MG63 (cell line): ENCODE data around the gene PAX4. TPM values are rescaled to one million over a fixed set of nuclear protein-coding genes. Genes with fewer than 3 reads are reported as not detected.

Experiments
- DNase-seq: peaks from one replicate; pipeline ENCODE4 v3.0.0-alpha.2; 2020
- H3K27me3 ChIP-seq: fragments of 250-450 bp; sonication (Bioruptor Pico); 2 replicates; pipeline ENCODE4 v1.5.1; 2020; ENCODE audit warnings: mild to moderate bottlenecking, moderate library complexity
- H3K36me3 ChIP-seq: fragments of 250-450 bp; sonication (Bioruptor Pico); 2 replicates; pipeline ENCODE4 v1.5.1; 2020; ENCODE audit warnings: mild to moderate bottlenecking, moderate library complexity
- H3K4me3 ChIP-seq: fragments of 250-450 bp; sonication (Bioruptor Pico); 2 replicates; pipeline ENCODE4 v1.5.1; 2020; ENCODE audit warnings: mild to moderate bottlenecking, moderate library complexity
- H3K9me3 ChIP-seq: fragments of 250-450 bp; sonication (Bioruptor Pico); 2 replicates; pipeline ENCODE4 v1.5.1; 2020; ENCODE audit warnings: mild to moderate bottlenecking, moderate library complexity
- total RNA-seq: library from RNA; depleted of rRNA; stranded (reverse); fragments of >200 nt; shearing (Covaris generic); gene quantifications from 2 replicates; pipeline ENCODE4 v1.2.3, GENCODE V29; 2014; ENCODE audit warnings: low replicate concordance

PAX4 gene
- total RNA-seq, 1 experiment from 2014 or later = not detected

DNA sequence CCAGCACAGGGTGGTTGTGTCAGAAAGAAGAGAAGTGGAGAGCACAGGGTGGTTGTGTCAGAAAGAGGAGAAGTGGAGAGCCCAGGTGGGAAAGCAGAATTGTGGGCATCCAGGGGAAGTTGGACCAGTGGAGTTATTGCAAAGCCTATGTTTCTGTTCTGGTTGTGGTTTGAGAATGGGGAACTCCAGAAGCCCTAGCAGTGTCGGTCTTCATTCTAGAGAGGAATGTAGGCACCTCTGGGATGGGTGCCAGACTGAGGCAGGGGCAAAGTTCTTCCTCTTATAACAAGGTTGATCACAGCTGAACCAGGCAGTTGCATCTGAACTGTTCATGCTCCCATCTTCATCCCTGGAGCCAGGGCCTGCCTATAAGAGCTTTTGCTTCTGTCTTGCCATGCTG lies 23.5 kb downstream of the PAX4 start:
- Histone ChIP-seq H3K27me3 (no peaks in the 10 kb centered on the region), H3K36me3 (no peaks in the 10 kb centered on the region; the same call in 1 of the 2 replicates), H3K4me3 (no peak overlapping the region), H3K9me3 (no peaks in the 10 kb centered on the region)
- no peak for DNase-seq

DNA sequence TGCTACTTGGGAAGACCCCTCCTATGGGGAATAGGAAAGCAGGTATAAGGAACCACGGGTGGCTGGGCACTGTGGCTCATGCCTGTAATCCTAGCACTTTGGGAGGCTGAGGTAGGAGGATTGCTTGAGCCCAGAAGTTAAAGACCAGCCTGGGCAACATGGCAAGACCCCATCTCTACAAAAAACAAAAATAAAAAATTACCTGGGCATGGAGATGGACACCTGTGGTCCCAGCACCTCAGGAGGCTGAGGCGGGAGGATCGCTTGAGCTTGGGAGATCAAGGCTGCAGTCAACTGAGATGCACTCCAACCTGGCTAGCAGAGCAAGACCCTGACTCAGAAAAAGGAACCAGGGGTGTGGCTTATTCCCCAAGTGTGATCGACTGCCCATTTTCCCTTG lies 25.4 kb downstream of the PAX4 start:
- DNase-seq = no peak
- H3K9me3 ChIP-seq = no peaks in the 10 kb centered on the region

DNA sequence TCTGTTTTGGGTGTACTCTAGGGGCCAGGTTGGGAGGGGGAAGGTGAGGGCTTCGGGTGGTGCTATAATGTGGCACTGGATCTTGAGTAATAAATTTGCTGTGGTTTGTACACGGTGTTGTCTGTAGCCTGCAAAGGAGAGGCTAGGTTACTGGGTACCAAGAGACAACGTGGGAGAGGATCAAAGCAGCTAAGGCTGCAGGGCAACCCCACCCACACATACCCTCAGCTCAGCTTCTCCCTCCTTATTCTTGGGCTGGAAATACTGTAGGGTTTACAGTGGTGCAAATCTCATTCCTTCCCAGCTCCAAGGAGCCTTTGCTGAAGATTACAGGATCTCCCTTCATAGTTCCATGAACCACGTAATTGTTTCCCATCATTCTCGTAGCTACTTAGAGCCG lies 26.4 kb downstream of the PAX4 start:
- Histone ChIP-seq H3K9me3 (no peaks in the 10 kb centered on the region), H3K4me3 (no peak overlapping the region), H3K36me3 (no peaks in the 10 kb centered on the region; the same call in 1 of the 2 replicates), H3K27me3 (no peaks in the 10 kb centered on the region)
- no peak for DNase-seq

More for the DNA sequence above, 25.4 kb downstream of the PAX4 start:
- H3K36me3 ChIP-seq = no peaks in the 10 kb centered on the region; the same call in 1 of the 2 replicates
- H3K4me3 ChIP-seq = no peak overlapping the region
- no peaks in the 10 kb centered on the region for H3K27me3 ChIP-seq

DNA sequence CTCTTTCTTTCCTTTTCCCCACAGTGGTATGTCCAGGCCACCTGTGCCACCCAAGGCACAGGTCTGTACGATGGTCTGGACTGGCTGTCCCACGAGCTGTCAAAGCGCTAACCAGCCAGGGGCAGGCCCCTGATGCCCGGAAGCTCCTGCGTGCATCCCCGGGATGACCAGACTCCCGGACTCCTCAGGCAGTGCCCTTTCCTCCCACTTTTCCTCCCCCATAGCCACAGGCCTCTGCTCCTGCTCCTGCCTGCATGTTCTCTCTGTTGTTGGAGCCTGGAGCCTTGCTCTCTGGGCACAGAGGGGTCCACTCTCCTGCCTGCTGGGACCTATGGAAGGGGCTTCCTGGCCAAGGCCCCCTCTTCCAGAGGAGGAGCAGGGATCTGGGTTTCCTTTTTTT lies 26.8 kb downstream of the PAX4 start:
- DNase-seq = no peak
- H3K36me3 ChIP-seq = no peaks in the 10 kb centered on the region; the same call in 1 of the 2 replicates
- no peak overlapping the region for H3K4me3 ChIP-seq
- H3K9me3 ChIP-seq = no peaks in the 10 kb centered on the region
- no peaks in the 10 kb centered on the region for H3K27me3 ChIP-seq

DNA sequence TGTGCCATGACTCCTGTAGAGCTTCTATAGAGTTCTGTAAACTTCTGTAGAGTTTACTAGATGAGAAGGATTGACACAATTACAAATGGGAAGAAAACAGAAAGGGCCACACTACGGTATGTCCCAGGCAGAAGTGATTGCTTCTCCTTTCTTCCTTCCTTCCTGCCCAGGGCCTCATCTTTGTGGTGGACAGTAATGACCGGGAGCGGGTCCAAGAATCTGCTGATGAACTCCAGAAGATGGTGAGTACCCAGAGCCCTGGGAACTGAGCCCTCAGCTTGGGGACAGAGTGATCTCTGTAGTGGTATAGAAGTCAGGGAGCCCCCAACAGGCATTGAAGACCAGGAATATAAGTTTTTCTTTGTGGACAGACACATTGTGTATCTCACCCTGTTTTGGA lies 28.0 kb downstream of the PAX4 start:
- DNase-seq = no peak
- Histone ChIP-seq H3K27me3 (no peaks in the 10 kb centered on the region), H3K4me3 (no peak overlapping the region), H3K9me3 (no peaks in the 10 kb centered on the region), H3K36me3 (no peaks in the 10 kb centered on the region; the same call in 1 of the 2 replicates)

DNA sequence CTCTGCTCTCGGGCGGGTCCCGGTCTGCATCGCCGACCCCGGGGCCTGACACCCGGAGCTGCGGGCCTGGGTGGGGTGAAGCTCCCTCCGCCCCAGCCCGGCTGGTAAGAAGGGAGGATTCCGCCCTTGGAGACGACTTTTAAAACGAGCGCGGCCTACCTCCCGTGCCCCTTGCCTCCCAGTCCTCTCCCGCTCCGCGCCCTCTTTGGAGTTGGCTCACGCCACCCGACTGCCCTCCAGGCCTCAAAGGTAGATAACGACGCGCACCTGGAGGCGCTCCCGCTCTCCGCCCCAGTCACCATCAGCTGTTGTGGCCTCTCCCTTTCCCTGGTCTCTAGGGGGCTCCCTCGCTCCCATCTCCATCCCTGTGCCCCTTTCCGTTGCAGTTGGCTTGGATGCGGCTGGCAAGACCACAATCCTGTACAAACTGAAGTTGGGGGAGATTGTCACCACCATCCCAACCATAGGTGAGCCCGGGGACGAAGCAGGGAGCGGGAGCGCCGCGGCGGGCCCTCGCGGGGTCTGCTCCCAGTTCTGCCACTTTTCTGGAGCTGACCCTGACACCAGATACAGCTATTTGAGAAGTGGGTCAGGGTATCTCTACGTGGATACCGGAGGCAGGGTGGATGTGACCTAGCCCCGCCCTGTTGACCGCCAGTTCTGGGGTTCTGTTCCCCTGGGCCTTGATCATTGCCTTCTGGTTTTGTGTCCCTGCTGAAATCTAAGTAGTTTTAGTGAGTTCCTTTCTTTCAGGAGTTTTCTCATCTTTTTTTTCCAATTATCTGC lies 29.1 kb downstream of the PAX4 start:
- peak; percentile 39 for DNase-seq
- H3K36me3 ChIP-seq = no peaks in the 10 kb centered on the region; the same call in 1 of the 2 replicates
- H3K9me3 ChIP-seq = no peaks in the 10 kb centered on the region
- H3K4me3 ChIP-seq = peak overlapping the region; percentile 71
- no peaks in the 10 kb centered on the region for H3K27me3 ChIP-seq

DNA sequence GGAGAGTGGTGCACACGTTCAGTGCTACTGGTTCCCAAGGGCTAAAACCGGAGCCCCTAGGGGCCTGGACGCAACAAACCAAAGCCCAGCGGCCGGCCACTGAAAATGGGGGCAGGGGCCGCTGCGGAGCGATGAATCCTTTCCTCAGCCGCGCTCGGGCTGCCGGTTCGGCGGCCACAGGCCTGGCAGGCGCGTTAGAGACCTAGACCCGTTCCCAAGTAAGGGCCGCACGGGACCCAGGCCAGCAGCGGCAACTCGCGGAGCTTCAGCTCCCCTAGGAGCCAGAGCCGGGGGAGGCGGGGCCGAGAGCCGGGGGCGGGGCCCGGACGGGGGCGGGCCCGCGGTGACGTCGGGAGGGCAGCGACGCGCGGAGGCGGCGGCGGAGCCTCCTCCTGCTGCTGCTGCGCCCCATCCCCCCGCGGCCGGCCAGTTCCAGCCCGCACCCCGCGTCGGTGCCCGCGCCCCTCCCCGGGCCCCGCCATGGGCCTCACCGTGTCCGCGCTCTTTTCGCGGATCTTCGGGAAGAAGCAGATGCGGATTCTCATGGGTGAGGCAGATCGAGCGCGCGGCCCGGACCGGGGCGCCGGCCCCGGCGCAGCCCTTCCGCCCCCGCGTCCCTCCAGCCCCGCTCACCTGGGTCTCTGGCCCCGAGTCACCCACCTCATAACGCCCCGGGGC lies 29.8 kb downstream of the PAX4 start, which contains the start of gene ARF5:
Gene ARF5, plus strand, starts transcription at position 393 of the 678 bp plus-strand sequence. Its CDS starts 88 bp downstream, at position 481.
- DNase-seq = peak; percentile 81
- H3K4me3 ChIP-seq = peak within 1 kb of the TSS; percentile 71
- no peaks in the 10 kb centered on the region for H3K9me3 ChIP-seq
- H3K36me3 ChIP-seq = peaks cover 2% of the 10 kb centered on the region
- no peaks in the 10 kb centered on the region for H3K27me3 ChIP-seq

DNA sequence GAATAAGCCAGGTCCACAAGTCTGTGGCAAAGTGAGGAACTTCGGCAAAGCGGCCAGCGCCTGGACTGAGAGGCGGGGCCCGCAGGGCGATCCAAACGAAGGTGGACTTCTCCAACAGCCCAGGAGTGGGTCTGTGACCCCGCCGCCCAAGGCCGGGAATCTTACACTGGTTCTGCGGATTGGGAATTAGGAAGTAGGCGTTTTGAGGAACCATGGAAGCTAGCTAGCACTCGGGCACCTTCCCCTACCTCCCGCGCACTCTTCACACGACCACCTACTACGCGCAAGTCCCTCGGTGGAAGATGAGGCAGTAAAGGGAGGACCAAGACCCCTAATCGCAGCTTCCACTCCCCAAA lies 30.3 kb downstream of the PAX4 start:
- Histone ChIP-seq H3K9me3 (no peaks in the 10 kb centered on the region), H3K36me3 (peaks cover 2% of the 10 kb centered on the region), H3K27me3 (no peaks in the 10 kb centered on the region), H3K4me3 (peak overlapping the region; percentile 71)
- no peak for DNase-seq

DNA sequence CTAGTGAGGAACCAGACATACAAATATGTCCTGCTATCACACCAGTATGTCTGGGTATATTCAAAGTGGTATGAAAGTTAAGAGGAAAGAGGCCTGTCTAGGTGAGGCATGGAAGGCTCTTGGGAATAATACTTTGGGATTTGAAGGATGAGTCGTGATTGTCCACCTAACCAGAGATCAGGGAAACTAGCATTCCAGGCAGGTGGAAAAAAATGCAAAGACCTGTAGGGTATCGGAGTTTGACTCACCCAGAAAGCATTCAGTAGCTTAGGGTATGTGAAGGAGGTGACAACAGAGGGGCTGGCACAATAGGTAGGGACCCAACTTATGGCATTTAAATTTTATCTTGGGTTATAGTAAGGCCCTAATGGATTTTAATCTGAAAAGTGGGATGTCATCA lies 31.6 kb downstream of the PAX4 start:
- H3K9me3 ChIP-seq = no peaks in the 10 kb centered on the region
- H3K36me3 ChIP-seq = peaks cover 2% of the 10 kb centered on the region
- DNase-seq = no peak
- H3K4me3 ChIP-seq = no peak overlapping the region
- H3K27me3 ChIP-seq = no peaks in the 10 kb centered on the region

DNA sequence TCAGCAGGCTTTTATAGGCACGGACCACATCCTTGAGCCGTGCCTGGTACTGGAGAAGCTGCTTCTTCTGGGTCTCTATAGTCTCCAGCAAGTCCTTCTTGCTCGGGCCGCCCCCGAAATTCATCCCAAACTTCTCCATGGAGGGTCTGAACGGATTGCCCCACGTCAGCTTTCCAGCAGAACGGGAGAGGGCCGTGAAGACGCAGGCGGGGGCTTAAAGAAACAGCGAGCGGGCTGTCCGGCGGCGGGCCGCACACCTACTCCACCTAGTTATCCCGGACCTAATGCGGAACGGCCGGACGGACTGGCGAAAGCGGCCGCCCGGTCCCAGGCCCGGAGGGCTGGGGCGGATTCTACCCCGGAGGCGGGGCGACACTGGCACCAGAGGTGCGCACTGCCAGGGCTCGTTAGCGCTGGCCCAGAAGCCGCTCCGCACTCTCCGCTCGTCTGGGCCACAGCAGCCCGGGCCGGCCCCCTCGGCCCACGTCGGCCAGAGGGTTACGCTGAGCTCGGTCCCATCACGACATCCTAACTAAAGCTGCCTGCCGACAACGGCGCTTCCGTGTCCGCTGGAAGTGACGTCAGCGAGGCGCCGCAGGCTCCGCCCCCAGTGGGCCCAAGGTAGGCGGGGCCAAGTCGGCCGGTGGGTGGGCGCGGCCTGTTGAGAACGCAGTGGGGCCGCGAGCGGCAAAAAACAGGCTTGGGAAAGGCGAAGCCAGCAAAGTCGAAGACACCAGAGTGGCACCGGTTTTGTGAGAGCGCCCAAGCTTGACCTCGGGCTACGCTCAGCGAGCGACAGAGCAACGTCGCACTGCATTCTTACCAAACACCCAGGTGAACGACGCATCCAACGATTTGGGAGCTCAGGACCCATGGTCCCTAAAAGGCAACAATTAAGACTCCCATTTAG lies 32.6 kb downstream of the PAX4 start, which contains the start of gene GCC1:
Gene GCC1, minus strand, starts transcription at position 553 of the 910 bp plus-strand sequence. Its CDS starts 414 bp downstream, at position 139.
- H3K27me3 ChIP-seq = no peaks in the 10 kb centered on the region
- H3K9me3 ChIP-seq = no peaks in the 10 kb centered on the region
- peak within 1 kb of the TSS; percentile 83 for H3K4me3 ChIP-seq
- H3K36me3 ChIP-seq = peaks cover 2% of the 10 kb centered on the region
- DNase-seq = peak; percentile 74

DNA sequence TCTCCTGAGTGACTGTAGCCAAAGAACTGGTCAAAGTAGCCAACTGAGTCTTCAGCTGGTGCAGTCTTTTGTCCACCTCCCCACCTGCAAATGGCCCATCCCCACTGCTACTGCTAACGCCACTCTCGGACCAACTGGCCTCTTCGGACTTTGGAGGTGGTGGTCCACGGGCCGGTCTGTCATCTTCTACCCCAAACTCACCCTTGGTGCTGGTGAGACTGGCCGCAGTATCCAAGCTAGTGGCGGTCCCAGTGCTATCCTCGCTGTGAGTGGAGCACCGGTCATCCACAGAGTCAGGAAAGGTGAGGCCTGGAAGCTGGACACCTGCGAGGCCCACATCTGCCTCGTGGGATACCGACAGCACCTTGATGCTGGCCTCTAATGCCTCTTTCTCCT lies 33.3 kb downstream of the PAX4 start:
- no peaks in the 10 kb centered on the region for H3K9me3 ChIP-seq
- peak overlapping the region; percentile 83 for H3K4me3 ChIP-seq
- H3K36me3 ChIP-seq = peaks cover 2% of the 10 kb centered on the region; the same call in 1 of the 2 replicates
- H3K27me3 ChIP-seq = no peaks in the 10 kb centered on the region
- DNase-seq = no peak

DNA sequence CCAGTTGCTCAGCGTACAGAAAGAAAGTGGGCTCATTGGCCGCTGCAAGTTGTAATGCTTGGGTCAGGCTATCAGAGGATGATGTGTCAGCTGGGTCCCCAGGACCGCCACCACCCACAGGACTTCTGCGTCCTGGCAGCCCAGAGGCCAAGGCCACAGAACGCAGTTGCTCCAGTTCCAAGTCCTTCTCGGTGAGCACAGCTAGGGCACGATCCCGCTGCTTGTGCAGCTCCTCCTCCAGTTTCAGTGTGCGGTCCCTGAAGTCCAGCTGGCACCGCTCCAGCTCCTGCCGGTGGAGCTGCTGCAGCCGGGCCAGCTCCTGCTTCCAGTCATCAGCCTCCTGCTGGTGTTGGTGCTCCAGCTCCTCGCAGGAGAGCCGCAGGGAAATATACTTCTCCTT lies 35.6 kb downstream of the PAX4 start:
- DNase-seq = no peak
- Histone ChIP-seq H3K4me3 (no peak overlapping the region), H3K36me3 (peaks cover 2% of the 10 kb centered on the region; the same call in 1 of the 2 replicates), H3K9me3 (no peaks in the 10 kb centered on the region), H3K27me3 (no peaks in the 10 kb centered on the region)

DNA sequence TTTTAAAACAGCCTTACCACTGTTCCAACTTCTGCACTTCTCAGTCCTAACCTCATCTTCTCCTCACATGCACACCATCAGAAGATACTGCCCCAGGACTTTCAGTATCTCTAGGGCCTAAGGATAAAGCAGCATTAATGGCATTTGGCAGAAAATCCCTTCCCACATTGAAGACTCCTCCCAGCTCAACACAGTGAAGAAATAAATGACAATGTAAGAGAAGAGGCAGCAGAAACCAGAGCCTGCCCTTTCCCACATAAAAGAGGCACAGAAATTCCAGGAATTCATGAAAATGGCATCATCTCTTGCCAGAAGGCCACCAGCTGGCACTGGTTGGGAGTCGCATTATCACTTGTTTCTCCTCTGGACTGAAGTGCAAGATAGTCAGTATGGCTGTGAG lies 36.2 kb downstream of the PAX4 start:
- Histone ChIP-seq H3K9me3 (no peaks in the 10 kb centered on the region), H3K36me3 (peaks cover 2% of the 10 kb centered on the region; the same call in 1 of the 2 replicates), H3K4me3 (no peak overlapping the region), H3K27me3 (no peaks in the 10 kb centered on the region)
- DNase-seq = no peak

DNA sequence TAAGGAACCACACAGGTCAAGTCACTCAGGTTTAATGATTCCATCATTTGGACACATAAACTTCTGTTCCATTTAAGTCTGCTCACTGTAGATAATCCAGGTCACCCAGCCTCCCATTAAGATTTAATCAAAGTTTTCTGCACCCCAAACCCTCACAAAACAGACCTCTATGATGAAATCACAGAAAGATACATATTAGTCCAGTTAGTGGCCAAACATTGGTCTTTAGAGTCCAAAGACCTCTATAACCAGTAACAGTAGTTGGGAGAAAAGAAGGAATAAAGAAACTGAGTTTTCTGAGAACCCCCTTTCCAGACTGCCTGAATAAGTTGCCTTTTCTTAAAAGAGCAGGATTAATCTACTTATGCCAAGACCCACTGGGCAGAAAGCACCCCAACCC lies 37.3 kb downstream of the PAX4 start:
- Histone ChIP-seq H3K27me3 (no peaks in the 10 kb centered on the region), H3K4me3 (no peak overlapping the region), H3K36me3 (peaks cover 2% of the 10 kb centered on the region; the same call in 1 of the 2 replicates), H3K9me3 (no peaks in the 10 kb centered on the region)
- DNase-seq = no peak

DNA sequence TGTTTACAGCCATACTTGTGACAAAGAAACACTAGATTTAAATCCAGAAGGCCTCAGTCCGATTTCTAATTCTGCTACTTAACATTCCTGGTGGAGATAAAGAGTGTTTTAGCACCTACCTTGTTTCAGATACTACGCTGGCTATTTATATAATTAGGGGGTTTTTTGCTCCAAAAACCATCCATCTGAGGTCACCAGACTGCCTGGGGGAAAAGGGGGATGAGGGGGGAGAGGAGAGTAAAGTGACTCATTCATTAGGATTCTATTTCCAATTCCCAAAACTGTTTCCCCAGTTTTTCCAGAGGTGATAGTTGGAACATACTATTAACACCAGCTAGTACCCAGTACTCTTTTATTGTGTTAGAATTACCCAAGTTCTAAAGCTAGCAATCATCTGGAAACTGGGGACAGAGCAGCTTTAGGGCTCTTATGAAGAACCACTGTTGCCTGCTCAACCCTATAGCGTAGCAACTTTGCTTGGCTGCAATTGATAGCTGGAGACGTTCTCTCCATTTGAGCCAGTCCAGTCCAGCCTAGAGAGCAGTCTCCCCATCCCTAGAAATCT lies 39.1 kb downstream of the PAX4 start:
- no peak for DNase-seq
- peaks cover 2% of the 10 kb centered on the region; the same call in 1 of the 2 replicates for H3K36me3 ChIP-seq
- no peak overlapping the region for H3K4me3 ChIP-seq
- H3K27me3 ChIP-seq = no peaks in the 10 kb centered on the region
- H3K9me3 ChIP-seq = no peaks in the 10 kb centered on the region

DNA sequence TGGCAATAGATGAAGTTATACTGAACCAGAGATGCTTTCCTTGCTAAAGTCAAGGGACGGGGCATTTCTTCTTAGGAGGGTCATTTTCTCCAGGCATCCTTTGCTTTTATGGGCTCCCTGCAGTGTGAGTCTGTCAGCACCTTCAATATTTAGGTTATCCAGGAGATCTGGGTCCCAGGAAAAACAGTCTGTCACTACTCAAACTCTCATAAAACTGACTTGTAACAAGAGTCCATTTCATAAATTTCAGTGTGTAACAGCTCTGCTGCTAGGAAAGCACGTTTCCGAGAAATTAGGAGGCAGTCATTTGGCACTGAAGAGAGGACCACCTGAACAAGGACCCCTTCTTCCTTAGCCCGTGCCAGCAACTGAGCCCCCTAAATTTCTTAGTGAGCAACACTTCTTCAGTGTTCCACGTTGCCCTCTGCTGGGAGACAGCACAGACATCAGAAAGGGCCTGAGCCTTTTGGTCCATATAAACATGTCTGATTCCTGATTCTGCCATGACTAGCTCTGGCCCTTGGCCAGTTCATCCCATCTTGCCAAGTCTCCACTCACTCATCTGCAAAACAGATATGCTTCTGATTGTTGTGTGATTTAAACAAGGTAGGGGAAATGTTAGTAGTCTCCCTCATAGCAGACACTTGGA lies 39.8 kb downstream of the PAX4 start:
- Histone ChIP-seq H3K4me3 (no peak overlapping the region), H3K27me3 (no peaks in the 10 kb centered on the region), H3K9me3 (no peaks in the 10 kb centered on the region), H3K36me3 (no peaks in the 10 kb centered on the region; the same call in 1 of the 2 replicates)
- DNase-seq = peak; percentile 44
